ENCODE results near the gene LDLRAD1. TPM values are rescaled to one million over a fixed set of nuclear protein-coding genes. Genes with fewer than 3 reads are reported as not detected.

Gene LDLRAD1
- total RNA-seq, 4 donors from 2014 or later, result not detected

GRCh38 chr1:54047384-54048305 lies 29.7 kb upstream of the LDLRAD1 start:
- no peak overlapping the region for H3K4me3 ChIP-seq (replicated peaks in 1 of 3)
- no peak for TF ChIP-seq POLR2A (IDR thresholded peaks at IDR 0.05)
- no peak for TF ChIP-seq CTCF (IDR thresholded peaks at IDR 0.05)
- no peaks in the 10 kb centered on the region for H3K9me3 ChIP-seq
- no peak for DNase-seq
- 82 to 83% methylated on average over 5 of the region's 5 CpGs for WGBS, 2 donors
- peaks cover 4 to 6% of the 10 kb centered on the region in 2 donors for H3K36me3 ChIP-seq
- peaks cover 9 to 25% of the 10 kb centered on the region in 2 donors for H3K4me1 ChIP-seq
- H3K27ac ChIP-seq, result no peak overlapping the region
- intact Hi-C loops (cut with DNase I), result no loop called here
- H3K27me3 ChIP-seq, result no peaks in the 10 kb centered on the region

DNA sequence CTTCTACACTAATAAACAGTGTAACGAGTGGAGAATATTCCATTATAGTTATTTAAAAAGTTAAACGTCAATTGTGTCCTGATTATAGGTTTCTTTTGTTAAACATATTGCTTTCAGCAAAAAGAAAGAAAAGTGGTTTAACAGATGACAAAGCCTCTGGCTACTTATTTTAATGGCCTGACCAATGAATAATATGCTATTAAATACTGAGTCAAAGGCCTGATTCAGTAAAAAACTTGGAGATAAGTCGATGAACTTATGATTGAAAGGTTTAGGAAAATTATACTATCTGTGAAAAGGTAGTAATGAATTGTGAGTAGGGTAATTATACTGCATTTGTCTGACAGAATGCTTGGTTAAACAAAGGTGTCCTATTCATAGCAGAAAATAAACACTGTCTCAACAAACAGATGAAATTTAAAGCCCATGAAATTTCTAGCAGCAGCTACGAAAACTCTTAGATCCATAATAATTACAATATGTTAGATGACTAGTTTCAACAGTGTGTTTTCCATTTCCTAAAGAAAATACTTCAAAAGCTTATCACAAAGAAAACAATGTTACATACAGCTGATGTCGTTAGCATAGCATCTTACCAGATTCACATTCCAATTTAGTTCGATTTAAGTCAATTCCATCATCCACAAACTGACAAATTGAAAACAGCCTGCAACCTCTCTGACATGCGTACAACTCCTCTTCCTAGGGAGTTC lies 28.8 kb upstream of the LDLRAD1 start:
- TF ChIP-seq CTCF (IDR thresholded peaks at IDR 0.05), result no peak
- no peak for TF ChIP-seq POLR2A (IDR thresholded peaks at IDR 0.05)
- Histone ChIP-seq H3K4me3 (replicated peaks in 1 of 3) (no peak overlapping the region), H3K9me3 (no peaks in the 10 kb centered on the region), H3K27ac (no peak overlapping the region), H3K27me3 (no peaks in the 10 kb centered on the region), H3K4me1 (peaks cover 4 to 24% of the 10 kb centered on the region in 2 donors), H3K36me3 (peaks cover 12 to 14% of the 10 kb centered on the region in 2 donors)
- WGBS, 2 donors, result 78 to 88% methylated on average over 7 of the region's 7 CpGs
- intact Hi-C loops (cut with DNase I), result no loop called here
- no peak for DNase-seq

GRCh38 chr1:54045496-54045895 lies 27.5 kb upstream of the LDLRAD1 start:
- whole genome bisulfite sequencing, 2 donors, result 85 to 93% methylated on average over 2 of the region's 2 CpGs
- Histone ChIP-seq H3K4me1 (peaks cover 0 to 12% of the 10 kb centered on the region in 2 donors), H3K27ac (no peak overlapping the region), H3K36me3 (peaks cover 24 to 28% of the 10 kb centered on the region in 2 donors), H3K9me3 (no peaks in the 10 kb centered on the region), H3K27me3 (no peaks in the 10 kb centered on the region), H3K4me3 (replicated peaks in 1 of 3) (no peak overlapping the region)
- no peak for TF ChIP-seq CTCF (IDR thresholded peaks at IDR 0.05)
- TF ChIP-seq POLR2A (IDR thresholded peaks at IDR 0.05), result no peak
- intact Hi-C loops (cut with DNase I), result no loop called here
- no peak for DNase-seq

GRCh38 chr1:54041806-54042205 lies 23.8 kb upstream of the LDLRAD1 start:
- Histone ChIP-seq H3K27me3 (no peaks in the 10 kb centered on the region), H3K4me3 (replicated peaks in 1 of 3) (no peak overlapping the region), H3K4me1 (no peaks in the 10 kb centered on the region), H3K36me3 (peaks cover 51 to 64% of the 10 kb centered on the region in 2 donors), H3K27ac (no peak overlapping the region), H3K9me3 (no peaks in the 10 kb centered on the region)
- WGBS, 2 donors, result 20 to 26% methylated on average over 1 of the region's 1 CpG
- DNase-seq, result no peak
- intact Hi-C loops (cut with DNase I), result no loop called here
- no peak for TF ChIP-seq CTCF (IDR thresholded peaks at IDR 0.05)
- no peak for TF ChIP-seq POLR2A (IDR thresholded peaks at IDR 0.05)

GRCh38 chr1:54037476-54037875 lies 19.5 kb upstream of the LDLRAD1 start:
- TF ChIP-seq POLR2A (IDR thresholded peaks at IDR 0.05) (no peak), CTCF (IDR thresholded peaks at IDR 0.05) (no peak)
- no peak for DNase-seq
- intact Hi-C loops (cut with DNase I), result no loop called here
- H3K36me3 ChIP-seq, result peaks cover 82 to 84% of the 10 kb centered on the region in 2 donors
- no peak overlapping the region for H3K27ac ChIP-seq
- H3K9me3 ChIP-seq, result no peaks in the 10 kb centered on the region
- no peaks in the 10 kb centered on the region for H3K27me3 ChIP-seq
- H3K4me1 ChIP-seq, result no peaks in the 10 kb centered on the region
- no peak overlapping the region for H3K4me3 ChIP-seq (replicated peaks in 1 of 3)
